ENCODE measurements around the gene SLC7A6.

GRCh38 chr16:68296291-68296690, 32.0 kb downstream of the SLC7A6 start:
- TF ChIP-seq CTCF (IDR thresholded peaks at IDR 0.05 in 2 of 3, conservative IDR thresholded peaks at IDR 0.05 in 1 of 3; ENCODE audit: borderline replicate concordance in 1 of 3, insufficient read depth in 1 of 3, low read depth in 2 of 3, low read length in 2 of 3) (no peak), EZH2 (IDR thresholded peaks at IDR 0.05) (no peak), POLR2A (IDR thresholded peaks at IDR 0.05; ENCODE audit: borderline replicate concordance, extremely low read depth, insufficient read depth, insufficient read length) (no peak), ZBTB33 (IDR thresholded peaks at IDR 0.05; ENCODE audit: extremely low read depth, insufficient replicate concordance, low read length) (no peak), POLR2AphosphoS5 (IDR thresholded peaks at IDR 0.05; ENCODE audit: low read depth, low read length) (no peak), YY1 (IDR thresholded peaks at IDR 0.05; ENCODE audit: extremely low read depth, insufficient replicate concordance, low read depth, low read length) (no peak), REST (IDR thresholded peaks at IDR 0.05; ENCODE audit: low read depth) (no peak), JUND (IDR thresholded peaks at IDR 0.05) (no peak), EZH2phosphoT487 (IDR thresholded peaks at IDR 0.05; ENCODE audit: borderline replicate concordance) (no peak), CEBPB (IDR thresholded peaks at IDR 0.05; ENCODE audit: low read depth) (no peak), RAD21 (IDR thresholded peaks at IDR 0.05; ENCODE audit: low read depth) (no peak), ZFX (IDR thresholded peaks at IDR 0.05) (no peak), ATF3 (IDR thresholded peaks at IDR 0.05) (no peak)

Data from HCT116 (cell line).